ENCODE data around the gene TRAPPC2.

DNA sequence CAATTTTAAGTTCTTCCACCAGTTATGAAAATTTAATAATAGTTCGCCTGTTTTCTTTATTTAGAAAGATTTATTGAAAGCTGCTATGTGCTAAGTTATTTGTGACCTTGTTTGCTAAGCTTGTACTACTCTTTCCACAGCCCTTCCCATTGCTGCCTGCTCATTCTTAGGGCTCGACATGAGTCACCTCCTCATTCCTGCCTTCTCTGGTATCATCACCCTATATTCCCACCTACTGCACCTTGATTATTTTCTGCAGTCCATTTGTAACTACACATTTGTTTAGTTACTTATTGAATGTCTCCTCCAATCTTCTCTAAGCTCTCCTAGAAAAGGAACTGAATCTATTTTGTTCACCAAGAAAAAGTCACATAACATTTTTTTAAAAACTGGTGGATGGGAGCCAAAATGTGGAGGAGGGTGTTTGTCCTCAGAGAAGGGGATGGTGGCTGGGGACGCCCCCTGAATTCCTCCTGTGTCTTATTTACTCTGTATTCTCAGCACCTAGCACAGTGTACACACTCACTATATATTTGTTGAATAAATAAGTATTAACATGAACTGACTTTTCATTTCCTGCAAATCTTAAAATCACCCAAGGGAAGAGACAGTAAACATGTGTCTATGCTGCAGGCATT lies 49.2 kb downstream of the TRAPPC2 start:
- TF ChIP-seq, protein P1, sequence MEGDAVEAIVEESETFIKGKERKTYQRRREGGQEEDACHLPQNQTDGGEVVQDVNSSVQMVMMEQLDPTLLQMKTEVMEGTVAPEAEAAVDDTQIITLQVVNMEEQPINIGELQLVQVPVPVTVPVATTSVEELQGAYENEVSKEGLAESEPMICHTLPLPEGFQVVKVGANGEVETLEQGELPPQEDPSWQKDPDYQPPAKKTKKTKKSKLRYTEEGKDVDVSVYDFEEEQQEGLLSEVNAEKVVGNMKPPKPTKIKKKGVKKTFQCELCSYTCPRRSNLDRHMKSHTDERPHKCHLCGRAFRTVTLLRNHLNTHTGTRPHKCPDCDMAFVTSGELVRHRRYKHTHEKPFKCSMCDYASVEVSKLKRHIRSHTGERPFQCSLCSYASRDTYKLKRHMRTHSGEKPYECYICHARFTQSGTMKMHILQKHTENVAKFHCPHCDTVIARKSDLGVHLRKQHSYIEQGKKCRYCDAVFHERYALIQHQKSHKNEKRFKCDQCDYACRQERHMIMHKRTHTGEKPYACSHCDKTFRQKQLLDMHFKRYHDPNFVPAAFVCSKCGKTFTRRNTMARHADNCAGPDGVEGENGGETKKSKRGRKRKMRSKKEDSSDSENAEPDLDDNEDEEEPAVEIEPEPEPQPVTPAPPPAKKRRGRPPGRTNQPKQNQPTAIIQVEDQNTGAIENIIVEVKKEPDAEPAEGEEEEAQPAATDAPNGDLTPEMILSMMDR (conservative IDR thresholded peaks at IDR 0.05; ENCODE audit: low read length) = no peak
- no peak for TF ChIP-seq EZH2phosphoT487 (IDR thresholded peaks at IDR 0.05; ENCODE audit: borderline replicate concordance, low read depth, low read length)
